GM10266 (cell line): Measurements from ENCODE around the gene IVD.
A peak's percentile ranks its signal among the peaks of the same experiment; 100 is the strongest.

Experiments used
- DNase-seq: peaks from one replicate; pipeline ENCODE4 v3.0.0; 2012; ENCODE audit errors: extremely low spot score
- CTCF ChIP-seq: IDR thresholded peaks from 2 replicates; pipeline ENCODE4 v1.5.1; 2012; ENCODE audit warnings: mild to moderate bottlenecking, low read depth; ENCODE audit not compliant: control insufficient read depth, insufficient read depth; ENCODE audit errors: missing control alignments

IVD gene

GRCh38 chr15:40405501-40406381 lies at the start of gene IVD:
IVD (plus strand) TSS chr15:40405795; CDS start chr15:40405828, 33 bp downstream.
- TF ChIP-seq CTCF = no peak
- DNase-seq = peak; percentile 97

- TF ChIP-seq CTCF = no peak
- no peak for DNase-seq
These were observed 49.5 kb upstream of the IVD start for GRCh38 chr15:40355976-40356585.

- no peak for DNase-seq
- TF ChIP-seq CTCF = no peak
These were observed 48.3 kb upstream of the IVD start for GRCh38 chr15:40357246-40357645.

GRCh38 chr15:40357723-40358470 lies 47.7 kb upstream of the IVD start, which contains the start of gene DISP2:
DISP2 (plus strand) TSS chr15:40358219; CDS start chr15:40358322, 103 bp downstream.
- TF ChIP-seq CTCF = no peak
- DNase-seq = peak; percentile 99

GRCh38 chr15:40358471-40359353 lies 46.9 kb upstream of the IVD start:
- DNase-seq = no peak

GRCh38 chr15:40360015-40360414 lies 45.6 kb upstream of the IVD start:
- no peak for TF ChIP-seq CTCF
- DNase-seq = no peak

More at GRCh38 chr15:40358471-40359353, 46.9 kb upstream of the IVD start:
- TF ChIP-seq CTCF = peak; percentile 3
